ENCODE measurements around the gene TMEM91. TPM values are rescaled to one million over a fixed set of nuclear protein-coding genes. Genes with fewer than 3 reads are reported as not detected.

TMEM91 gene
- total RNA-seq, 2 donors from 2014 or later: 6.4 to 8.3 TPM

- intact Hi-C loops (cut with DNase I): no loop called here
- DNase-seq (ENCODE audit: low spot score): no peak
These were observed 49.1 kb downstream of the TMEM91 start for GRCh38 chr19:41425174-41426115.

- DNase-seq (ENCODE audit: low spot score): no peak
- intact Hi-C loops (cut with DNase I): no loop called here
These were observed 49.9 kb downstream of the TMEM91 start for GRCh38 chr19:41426116-41426841.

DNA sequence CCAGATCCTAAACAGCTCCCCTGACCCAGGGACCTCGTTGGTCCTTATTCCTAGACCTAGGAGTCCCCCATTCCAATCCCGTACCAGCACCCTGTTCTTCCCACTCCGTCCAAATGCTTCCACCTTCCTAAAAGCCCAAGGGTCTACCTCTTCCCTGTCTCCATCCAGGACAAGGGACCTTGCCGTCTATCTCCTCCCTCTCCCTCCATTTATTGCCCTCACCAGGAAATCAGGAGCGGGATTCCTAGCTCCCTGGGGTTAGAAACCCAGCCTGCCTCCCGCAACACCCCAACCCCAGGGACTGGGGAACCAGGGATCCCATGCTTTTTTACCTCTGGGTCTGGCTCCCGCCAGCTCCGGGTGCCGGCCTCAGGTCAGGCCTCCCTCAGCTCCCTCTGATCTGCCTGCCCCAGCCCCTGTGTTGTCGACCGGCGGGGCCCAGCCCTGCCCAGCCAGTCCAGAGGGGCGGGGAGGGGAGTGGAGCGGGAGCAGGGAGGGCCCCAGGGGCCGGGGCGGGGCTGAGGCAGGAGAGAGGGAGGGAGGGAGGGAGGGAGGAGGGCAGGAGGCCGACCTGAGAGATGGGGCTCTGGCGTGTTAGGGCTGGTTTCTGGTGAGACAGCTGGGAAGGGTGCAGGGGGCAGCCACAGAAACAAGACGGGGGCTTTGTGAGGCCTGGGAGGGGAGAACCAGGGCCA is 50.8 kb downstream of the TMEM91 start, which contains the start of gene B3GNT8:
Gene B3GNT8 (minus strand): TSS at position 423 of the 695 bp plus-strand sequence. CDS start 596 bp downstream, outside the sequence.
- peak; percentile 93 for DNase-seq (ENCODE audit: low spot score)
- intact Hi-C loops (cut with DNase I): no loop called here

- peak; percentile 84 for DNase-seq (ENCODE audit: low spot score)
- intact Hi-C loops (cut with DNase I): no loop called here
These were observed 51.5 kb downstream of the TMEM91 start for GRCh38 chr19:41427647-41428480.

DNA sequence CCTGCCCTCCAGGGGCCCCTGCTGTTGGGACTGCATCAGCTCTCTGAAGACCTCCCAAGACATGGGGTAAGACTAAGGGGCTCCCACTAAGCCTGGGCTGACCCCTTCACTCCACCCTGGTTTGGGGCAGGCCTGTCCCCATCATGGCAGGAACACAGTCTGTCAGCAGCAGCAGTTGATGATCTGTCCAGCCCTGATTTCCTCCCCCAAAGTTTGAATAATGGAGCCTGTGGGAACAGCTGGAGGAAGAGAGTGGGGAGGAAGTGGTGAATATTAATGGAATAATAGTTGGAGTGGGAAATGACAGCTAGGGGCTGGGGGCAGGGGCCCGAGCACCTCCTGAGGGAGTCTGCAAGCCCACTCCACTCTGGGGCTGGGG is 52.1 kb downstream of the TMEM91 start:
- no peak for DNase-seq (ENCODE audit: low spot score)
- intact Hi-C loops (cut with DNase I): no loop called here

DNA sequence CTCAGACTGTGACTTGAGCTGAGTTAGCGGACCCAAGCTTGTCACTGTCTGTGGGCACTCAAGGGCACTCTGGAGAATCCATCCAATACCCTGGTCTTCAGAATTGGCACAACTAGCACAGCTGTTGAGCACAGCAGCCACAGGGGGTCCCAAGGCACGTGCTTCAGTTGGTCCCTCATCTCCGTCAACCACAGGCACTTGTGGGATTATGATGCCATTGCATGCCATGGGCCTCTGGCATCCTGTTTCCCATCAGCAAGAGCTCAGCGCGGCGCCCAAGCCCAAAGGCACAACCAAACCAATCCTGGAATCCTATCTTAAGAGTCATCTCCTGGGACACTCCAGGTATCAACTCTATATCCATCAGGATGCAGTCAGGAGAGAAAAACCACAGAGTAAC is 54.6 kb downstream of the TMEM91 start:
- intact Hi-C loops (cut with DNase I): no loop called here

DNA sequence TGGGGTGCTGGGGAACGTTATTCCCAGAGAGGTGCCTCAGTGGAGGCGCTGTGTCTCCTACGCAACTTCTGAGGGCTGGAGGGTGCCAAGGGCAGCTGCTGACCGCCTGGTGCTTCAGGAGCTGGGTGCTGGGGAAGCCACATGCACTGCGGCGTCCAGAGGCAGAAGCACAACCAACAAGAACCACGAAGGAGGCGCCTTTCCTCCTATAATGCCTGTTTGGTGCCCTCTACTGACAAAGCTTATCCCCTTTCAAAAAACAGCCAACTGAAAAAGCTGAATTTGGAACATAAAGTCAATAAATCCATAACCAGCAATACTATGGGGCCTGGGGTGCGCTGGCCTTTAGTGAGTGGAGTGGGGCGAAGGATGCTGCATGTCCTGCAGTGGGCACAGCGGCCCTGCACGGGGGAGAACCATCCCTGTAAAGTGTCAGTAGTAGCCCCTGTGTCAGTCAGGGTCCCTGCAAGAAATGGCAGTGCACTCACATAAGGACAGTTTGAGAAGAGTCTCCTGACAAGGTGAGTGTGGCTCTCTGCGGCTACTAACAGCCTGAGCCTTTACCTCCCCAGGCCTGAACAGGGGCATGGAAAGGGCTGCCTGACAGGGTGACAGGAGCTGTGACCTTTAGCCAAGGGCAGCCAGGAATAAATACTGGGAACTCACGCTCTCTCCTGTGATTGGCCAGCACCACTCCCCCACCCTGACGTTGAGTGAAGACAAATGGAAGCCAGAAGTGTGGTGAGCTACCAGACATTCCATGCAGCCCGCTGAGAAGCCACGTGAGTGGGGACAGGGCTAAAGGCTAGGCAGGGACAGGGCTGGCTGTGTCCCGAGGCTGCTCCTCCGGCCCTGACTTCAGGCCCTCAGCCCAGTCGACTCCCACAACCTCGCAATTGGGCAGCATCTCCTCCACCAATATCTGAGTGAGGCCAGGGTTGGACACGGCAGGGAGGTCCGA is 55.4 kb downstream of the TMEM91 start:
- intact Hi-C loops (cut with DNase I): no loop called here
- peak; percentile 66 for DNase-seq (ENCODE audit: low spot score)

More for the DNA sequence above, 54.6 kb downstream of the TMEM91 start:
- no peak for DNase-seq (ENCODE audit: low spot score)

- intact Hi-C loops (cut with DNase I): no loop called here
- peak; percentile 67 for DNase-seq (ENCODE audit: low spot score)
These were observed 56.8 kb downstream of the TMEM91 start for GRCh38 chr19:41433171-41433570.

Other genes with a start within 250 kb of the TMEM91 start
- gene CYP2S1, start 183.3 kb upstream of the TMEM91 start, total RNA-seq: 1 to 10 TPM; 1.2 to 1.4 TPM
- 100 to 1,000 TPM; 133 to 147 TPM for gene AXL, start 157.3 kb upstream of the TMEM91 start, total RNA-seq
- gene HNRNPUL1, start 112.2 kb upstream of the TMEM91 start, total RNA-seq: 100 to 1,000 TPM; 150 to 157 TPM
- gene CCDC97, start 66.4 kb upstream of the TMEM91 start, total RNA-seq: 10 to 100 TPM; 17.5 to 23.9 TPM
- 10 to 100 TPM; 43.8 to 61.5 TPM for gene TGFB1, start 22.6 kb upstream of the TMEM91 start, total RNA-seq
- gene B9D2, start 12.4 kb upstream of the TMEM91 start, total RNA-seq: 1 to 10 TPM; 3.7 to 4.2 TPM
- 1 to 10 TPM; 7.2 to 7.3 TPM for gene EXOSC5, start 20.8 kb downstream of the TMEM91 start, total RNA-seq
- 10 to 100 TPM in 1 of 2 donors, 1 to 10 TPM in 1; 8.5 to 15.7 TPM for gene BCKDHA, start 21.3 kb downstream of the TMEM91 start, total RNA-seq
- 1 to 10 TPM; 3.3 to 4.2 TPM for gene B3GNT8, start 50.8 kb downstream of the TMEM91 start, total RNA-seq
- 10 to 100 TPM; 30.5 to 30.7 TPM for gene DMAC2, start 63.4 kb downstream of the TMEM91 start, total RNA-seq
- not detected for gene ERICH4, start 66.6 kb downstream of the TMEM91 start, total RNA-seq
- 1 to 10 TPM in 1 of 2 donors, under 1 TPM in 1; 0.48 to 2.5 TPM for gene CEACAM21, start 199.6 kb downstream of the TMEM91 start, total RNA-seq